Measurements from ENCODE around the gene TEDC2. TPM values are rescaled to one million over a fixed set of nuclear protein-coding genes. Genes with fewer than 3 reads are reported as not detected.

Gene TEDC2
- total RNA-seq, 1 experiment from 2014 or later, result 45.4 TPM

DNA sequence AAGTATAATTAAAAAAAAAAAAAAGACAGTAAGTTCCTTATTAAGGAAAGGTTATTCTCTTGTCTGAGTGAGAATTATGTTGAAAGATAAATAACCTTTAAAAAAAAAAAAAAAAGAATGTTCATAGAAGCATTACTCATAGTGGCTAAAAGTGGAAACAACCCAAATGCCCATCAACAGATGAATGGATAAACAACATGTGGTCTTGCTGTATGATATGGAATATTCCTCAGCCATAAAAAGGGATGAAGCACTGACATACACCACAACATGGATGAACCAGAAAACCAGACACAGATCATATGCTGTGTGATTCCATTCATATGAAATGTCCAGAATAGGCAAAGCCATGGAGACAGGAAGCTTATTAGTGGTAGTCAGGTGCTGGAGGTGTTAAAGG, 39.9 kb upstream of the TEDC2 start:
- no peak overlapping the region for H2BK5ac ChIP-seq (ENCODE audit: insufficient read length, low read length)
- no peak overlapping the region for H3K14ac ChIP-seq (ENCODE audit: insufficient read depth, low read length)
- H3K9me3 Mint-ChIP-seq, result no peaks in the 10 kb centered on the region; a peak in 1 of 5 replicates
- H2BK12ac ChIP-seq (ENCODE audit: insufficient read length, low read depth, low read length), result no peak overlapping the region
- H3K27me3 ChIP-seq (ENCODE audit: insufficient read depth, low read length), result no peaks in the 10 kb centered on the region
- H3K36me3 Mint-ChIP-seq (ENCODE audit: insufficient read depth in 1 of 3, low read depth in 3 of 3), result no peaks in the 10 kb centered on the region; a peak in 1 of 7 replicates
- no peaks in the 10 kb centered on the region for H3K9me3 ChIP-seq (ENCODE audit: control insufficient read depth, low read depth, low read length)
- H3K27me3 Mint-ChIP-seq (ENCODE audit: low read depth), result peaks cover 11% of the 10 kb centered on the region
- no peak overlapping the region for H2BK15ac ChIP-seq (ENCODE audit: low read depth, low read length)
- no peak overlapping the region for H2BK120ac ChIP-seq (ENCODE audit: low read depth, low read length, poor library complexity, severe bottlenecking)
- no peak overlapping the region for H3K23ac ChIP-seq (ENCODE audit: insufficient read length, low read depth, low read length)
- H3K23me2 ChIP-seq (ENCODE audit: insufficient read length, low read depth, low read length, poor library complexity, severe bottlenecking), result no peaks in the 10 kb centered on the region
- no peak overlapping the region for H4K5ac ChIP-seq (ENCODE audit: insufficient read length, low read depth, low read length)
- peaks cover 0 to 2% of the 10 kb centered on the region in 2 experiments; a peak in 1 of 4 replicates for H3K4me1 Mint-ChIP-seq
- no peak overlapping the region for H3K4ac ChIP-seq (ENCODE audit: low read depth, low read length)
- no peaks in the 10 kb centered on the region for H3K4me1 ChIP-seq (ENCODE audit: insufficient read depth, low read length)
- no peak overlapping the region for H3K4me3 Mint-ChIP-seq
- H3K79me1 ChIP-seq (ENCODE audit: insufficient read depth, low read depth, low read length, poor library complexity, severe bottlenecking), result no peaks in the 10 kb centered on the region
- H3K18ac ChIP-seq (ENCODE audit: insufficient read length, low read depth, low read length), result no peak overlapping the region
- no peak overlapping the region for H3K9ac ChIP-seq (ENCODE audit: extremely low read depth, insufficient read length, low read length)
- H3K27ac ChIP-seq (ENCODE audit: insufficient read length, low read depth, low read length), result no peak overlapping the region
- H3T11ph ChIP-seq (ENCODE audit: low read length), result no peak overlapping the region
- H2AFZ ChIP-seq (ENCODE audit: low read length), result no peak overlapping the region
- TF ChIP-seq, protein P1, sequence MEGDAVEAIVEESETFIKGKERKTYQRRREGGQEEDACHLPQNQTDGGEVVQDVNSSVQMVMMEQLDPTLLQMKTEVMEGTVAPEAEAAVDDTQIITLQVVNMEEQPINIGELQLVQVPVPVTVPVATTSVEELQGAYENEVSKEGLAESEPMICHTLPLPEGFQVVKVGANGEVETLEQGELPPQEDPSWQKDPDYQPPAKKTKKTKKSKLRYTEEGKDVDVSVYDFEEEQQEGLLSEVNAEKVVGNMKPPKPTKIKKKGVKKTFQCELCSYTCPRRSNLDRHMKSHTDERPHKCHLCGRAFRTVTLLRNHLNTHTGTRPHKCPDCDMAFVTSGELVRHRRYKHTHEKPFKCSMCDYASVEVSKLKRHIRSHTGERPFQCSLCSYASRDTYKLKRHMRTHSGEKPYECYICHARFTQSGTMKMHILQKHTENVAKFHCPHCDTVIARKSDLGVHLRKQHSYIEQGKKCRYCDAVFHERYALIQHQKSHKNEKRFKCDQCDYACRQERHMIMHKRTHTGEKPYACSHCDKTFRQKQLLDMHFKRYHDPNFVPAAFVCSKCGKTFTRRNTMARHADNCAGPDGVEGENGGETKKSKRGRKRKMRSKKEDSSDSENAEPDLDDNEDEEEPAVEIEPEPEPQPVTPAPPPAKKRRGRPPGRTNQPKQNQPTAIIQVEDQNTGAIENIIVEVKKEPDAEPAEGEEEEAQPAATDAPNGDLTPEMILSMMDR (conservative IDR thresholded peaks at IDR 0.05), result no peak
- no peak overlapping the region for H3K56ac ChIP-seq (ENCODE audit: insufficient read length, low read depth, low read length)
- no peak overlapping the region for H4K8ac ChIP-seq (replicated peaks; ENCODE audit: insufficient read length, low read depth, low read length)
- no peak for DNase-seq
- no peak overlapping the region for H4K91ac ChIP-seq (ENCODE audit: insufficient read length, low read depth, low read length)
- no peak overlapping the region for H3K4me2 ChIP-seq (ENCODE audit: insufficient read depth, insufficient read length, low read length)
- no peaks in the 10 kb centered on the region for H4K20me1 ChIP-seq (ENCODE audit: control insufficient read depth, insufficient read depth, insufficient read length)
- H3K79me2 ChIP-seq (ENCODE audit: insufficient read depth, low read length), result no peaks in the 10 kb centered on the region
- H2AK5ac ChIP-seq (ENCODE audit: insufficient read length, low read length), result no peak overlapping the region
- H3K27ac Mint-ChIP-seq, result no peak overlapping the region
- H2BK20ac ChIP-seq (ENCODE audit: low read depth, low read length, poor library complexity, severe bottlenecking), result no peak overlapping the region

Data from H9 (cell line).